ENCODE results near the gene GAL3ST3.

DNA sequence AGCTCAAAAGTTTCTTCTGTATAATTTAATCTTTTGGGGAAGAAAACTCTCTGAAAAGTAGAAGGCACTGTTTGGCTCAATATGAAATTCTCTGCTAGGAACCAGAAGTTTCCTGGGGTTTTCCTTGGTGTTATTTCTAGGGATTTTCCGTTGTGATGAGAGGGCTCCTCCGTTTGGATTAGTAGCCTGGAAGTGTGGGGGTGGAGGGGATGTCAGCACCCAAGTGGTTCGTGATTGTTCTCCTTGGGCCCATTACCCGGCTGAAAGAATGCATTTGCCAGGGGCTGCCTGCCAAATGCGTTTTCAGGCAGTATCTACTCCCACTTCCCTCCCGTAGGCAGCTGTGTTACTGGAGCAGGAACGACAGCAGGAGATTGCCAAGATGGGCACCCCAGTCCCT is 7.5 kb upstream of the GAL3ST3 start:
- TF ChIP-seq, protein P1, sequence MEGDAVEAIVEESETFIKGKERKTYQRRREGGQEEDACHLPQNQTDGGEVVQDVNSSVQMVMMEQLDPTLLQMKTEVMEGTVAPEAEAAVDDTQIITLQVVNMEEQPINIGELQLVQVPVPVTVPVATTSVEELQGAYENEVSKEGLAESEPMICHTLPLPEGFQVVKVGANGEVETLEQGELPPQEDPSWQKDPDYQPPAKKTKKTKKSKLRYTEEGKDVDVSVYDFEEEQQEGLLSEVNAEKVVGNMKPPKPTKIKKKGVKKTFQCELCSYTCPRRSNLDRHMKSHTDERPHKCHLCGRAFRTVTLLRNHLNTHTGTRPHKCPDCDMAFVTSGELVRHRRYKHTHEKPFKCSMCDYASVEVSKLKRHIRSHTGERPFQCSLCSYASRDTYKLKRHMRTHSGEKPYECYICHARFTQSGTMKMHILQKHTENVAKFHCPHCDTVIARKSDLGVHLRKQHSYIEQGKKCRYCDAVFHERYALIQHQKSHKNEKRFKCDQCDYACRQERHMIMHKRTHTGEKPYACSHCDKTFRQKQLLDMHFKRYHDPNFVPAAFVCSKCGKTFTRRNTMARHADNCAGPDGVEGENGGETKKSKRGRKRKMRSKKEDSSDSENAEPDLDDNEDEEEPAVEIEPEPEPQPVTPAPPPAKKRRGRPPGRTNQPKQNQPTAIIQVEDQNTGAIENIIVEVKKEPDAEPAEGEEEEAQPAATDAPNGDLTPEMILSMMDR (IDR thresholded peaks at IDR 0.05; ENCODE audit: insufficient read depth, low read length), result no peak
- no peak for TF ChIP-seq POLR2AphosphoS5 (IDR thresholded peaks at IDR 0.05; ENCODE audit: low read depth)
- TF ChIP-seq, protein P2, sequence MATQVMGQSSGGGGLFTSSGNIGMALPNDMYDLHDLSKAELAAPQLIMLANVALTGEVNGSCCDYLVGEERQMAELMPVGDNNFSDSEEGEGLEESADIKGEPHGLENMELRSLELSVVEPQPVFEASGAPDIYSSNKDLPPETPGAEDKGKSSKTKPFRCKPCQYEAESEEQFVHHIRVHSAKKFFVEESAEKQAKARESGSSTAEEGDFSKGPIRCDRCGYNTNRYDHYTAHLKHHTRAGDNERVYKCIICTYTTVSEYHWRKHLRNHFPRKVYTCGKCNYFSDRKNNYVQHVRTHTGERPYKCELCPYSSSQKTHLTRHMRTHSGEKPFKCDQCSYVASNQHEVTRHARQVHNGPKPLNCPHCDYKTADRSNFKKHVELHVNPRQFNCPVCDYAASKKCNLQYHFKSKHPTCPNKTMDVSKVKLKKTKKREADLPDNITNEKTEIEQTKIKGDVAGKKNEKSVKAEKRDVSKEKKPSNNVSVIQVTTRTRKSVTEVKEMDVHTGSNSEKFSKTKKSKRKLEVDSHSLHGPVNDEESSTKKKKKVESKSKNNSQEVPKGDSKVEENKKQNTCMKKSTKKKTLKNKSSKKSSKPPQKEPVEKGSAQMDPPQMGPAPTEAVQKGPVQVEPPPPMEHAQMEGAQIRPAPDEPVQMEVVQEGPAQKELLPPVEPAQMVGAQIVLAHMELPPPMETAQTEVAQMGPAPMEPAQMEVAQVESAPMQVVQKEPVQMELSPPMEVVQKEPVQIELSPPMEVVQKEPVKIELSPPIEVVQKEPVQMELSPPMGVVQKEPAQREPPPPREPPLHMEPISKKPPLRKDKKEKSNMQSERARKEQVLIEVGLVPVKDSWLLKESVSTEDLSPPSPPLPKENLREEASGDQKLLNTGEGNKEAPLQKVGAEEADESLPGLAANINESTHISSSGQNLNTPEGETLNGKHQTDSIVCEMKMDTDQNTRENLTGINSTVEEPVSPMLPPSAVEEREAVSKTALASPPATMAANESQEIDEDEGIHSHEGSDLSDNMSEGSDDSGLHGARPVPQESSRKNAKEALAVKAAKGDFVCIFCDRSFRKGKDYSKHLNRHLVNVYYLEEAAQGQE (IDR thresholded peaks at IDR 0.05; ENCODE audit: insufficient replicate concordance, low read depth), result no peak
